Spleen (tissue), 11 donors: ENCODE data around the gene CINP. TPM values are rescaled to one million over a fixed set of nuclear protein-coding genes. Genes with fewer than 3 reads are reported as not detected.

Source experiments
- DNase-seq: peaks from one replicate; pipeline ENCODE4 v3.0.0-alpha.2; 2020
- H3K27ac ChIP-seq, 8 donors: fragments of 200-600 bp; sonication (generic) in 7 of 8; 1 replicate in 4 of 8; 2 replicates in 4 of 8; pipeline versions ENCODE4 v1.5.0 to v1.8.0; 2016 to 2021; ENCODE audit warnings: inconsistent platforms in 4 of 8, mild to moderate bottlenecking in 4 of 8, moderate library complexity in 1 of 8
- H3K27me3 ChIP-seq, 7 donors: fragments of 200-600 bp; sonication (generic) in 6 of 7; replicated peaks in 1 of 7; 1 replicate in 4 of 7; 2 replicates in 3 of 7; pipeline versions ENCODE4 v1.5.0 to v1.8.0; 2016 to 2021; ENCODE audit warnings: inconsistent platforms in 3 of 7, mild to moderate bottlenecking in 1 of 7
- H3K36me3 ChIP-seq, 6 donors: fragments of 200-600 bp; sonication (generic) in 5 of 6; 1 replicate in 4 of 6; 2 replicates in 2 of 6; pipeline versions ENCODE4 v1.5.0 to v1.8.0; 2016 to 2021; ENCODE audit warnings: inconsistent platforms in 2 of 6
- H3K4me1 ChIP-seq, 6 donors: fragments of 200-600 bp; sonication (generic) in 5 of 6; 1 replicate in 3 of 6; 2 replicates in 3 of 6; pipeline versions ENCODE4 v1.5.0 to v1.8.0; 2016 to 2021; ENCODE audit warnings: inconsistent platforms in 3 of 6
- H3K4me3 ChIP-seq, 8 donors: fragments of 200-600 bp; sonication (generic) in 7 of 8; 1 replicate in 4 of 8; 2 replicates in 4 of 8; pipeline versions ENCODE4 v1.5.0 to v1.8.0; 2016 to 2021; ENCODE audit warnings: inconsistent platforms in 4 of 8, mild to moderate bottlenecking in 4 of 8, moderate library complexity in 2 of 8
- H3K9me3 ChIP-seq, 8 donors: fragments of 200-600 bp; sonication (generic) in 7 of 8; 1 replicate in 4 of 8; 2 replicates in 4 of 8; pipeline versions ENCODE4 v1.5.0 to v1.8.0; 2016 to 2021; ENCODE audit warnings: inconsistent platforms in 4 of 8
- CTCF ChIP-seq, 11 experiments: fragments of 200-600 bp in 7 of 11; fragments of 450-650 bp in 4 of 11; sonication (generic) in 4 of 11; IDR thresholded peaks in 8 of 11; conservative IDR thresholded peaks in 3 of 11; 1 replicate in 7 of 11; 2 replicates in 4 of 11; pipeline versions ENCODE4 v1.4.0 to v1.8.0; 2016 to 2021; ENCODE audit warnings: antibody characterized with exemption in 11 of 11, inconsistent platforms in 4 of 11, mild to moderate bottlenecking in 1 of 11
- POLR2A ChIP-seq, 3 donors: fragments of 450-650 bp; IDR thresholded peaks; one replicate each; pipeline ENCODE4 v1.5.1; 2017; ENCODE audit warnings: antibody characterized with exemption in 3 of 3, mild to moderate bottlenecking in 1 of 3
- POLR2AphosphoS5 ChIP-seq, 3 donors: sonication (generic); formaldehyde crosslinking; IDR thresholded peaks; one replicate each; pipeline ENCODE4 v1.5.1; 2017; ENCODE audit warnings: antibody characterized with exemption in 3 of 3
- WGBS, 5 donors: extraction: QIAGEN DNeasy Blood & Tissue Kit in 3 of 5; methylation state at CpG; one replicate each; pipeline versions ENCODE4 v1.1.5 to v1.1.7; 2013 to 2018; 5-methylcytosine and 5-hydroxymethylcytosine counted together
- intact Hi-C: fragments of 100-400 bp; cut with DNase I; formaldehyde crosslinking; loops from one replicate; pipeline ENCODE4 v1.15.0; 2023; ENCODE audit warnings: low total_unique reads
- polyA plus RNA-seq, 3 donors: library from polyadenylated mRNA; stranded (reverse); fragments of 200-250 nt; gene quantifications; one replicate each; pipeline ENCODE4 v1.2.1, GENCODE V29; 2013
- total RNA-seq, 7 donors: library from RNA; depleted of rRNA in 3 of 7; stranded (reverse); fragments of >200 nt in 3 of 7; fragmentation: NEBNext Ultra II Directional in 4 of 7; extraction: Animal tissue kit (Norgen Biotek cat#: 25700) in 4 of 7; gene quantifications; one replicate each; pipeline versions ENCODE4 v1.1.0 to v1.2.1, GENCODE V29; 2016 to 2021
- donor health status: healthy with polysubstance abuse.
- donor health status: DM: no; HTN: no; CAD: no; lungs with moderate emphysema.
- donor health status: DM: no; HTN: no; CAD: no.
- donor health status: Bipolar disorder and iron deficiency.
- donor health status: healthy.
- donor health status: DM: no; HTN: no; CAD: no.
- donor health status: DM: yes; HTN: yes; CAD: no.

The CINP gene
- total and polyA plus RNA-seq, 10 donors, result 22.8 to 39.5 (median 29.1) TPM

DNA sequence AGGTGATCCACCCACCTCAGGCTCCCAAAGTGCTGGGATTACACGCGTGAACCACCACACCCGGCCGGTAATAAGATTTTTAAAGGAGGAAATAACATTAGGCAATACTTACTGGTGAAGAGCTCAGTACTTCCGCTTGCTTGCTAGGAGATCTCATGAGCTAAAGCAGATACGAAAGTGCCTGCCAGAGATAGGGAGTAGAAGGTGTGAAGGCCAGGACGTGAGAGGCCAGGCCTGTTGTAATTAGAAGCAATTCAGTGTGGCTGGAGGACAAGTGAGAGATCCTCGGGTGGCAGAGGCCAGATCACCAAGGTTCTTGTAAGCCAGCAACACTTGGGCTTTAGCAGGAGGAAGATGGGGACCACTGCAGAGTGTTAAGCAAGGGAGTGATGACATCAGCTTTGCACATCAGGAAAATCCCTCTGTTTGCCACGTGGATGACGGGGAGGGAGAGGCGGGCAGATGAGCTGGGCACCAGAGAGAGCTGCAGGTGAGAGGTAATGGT is 7.7 kb upstream of the CINP start:
- intact Hi-C loops, result no loop called here
- Histone ChIP-seq H3K27ac (peak overlapping the region in 7 of 8 donors; percentile 67 to 89 (median 83)), H3K9me3 (no peaks in the 10 kb centered on the region), H3K27me3 (no peaks in the 10 kb centered on the region), H3K4me3 (peak overlapping the region in 2 of 8 donors; percentile 2 to 47), H3K4me1 (peaks cover 0 to 46% (median 8%) of the 10 kb centered on the region in 6 donors), H3K36me3 (peaks cover 0 to 9% (median 0%) of the 10 kb centered on the region in 6 donors)
- 40 to 75% (median 65%) methylated on average over 11 of the region's 11 CpGs for WGBS, 5 donors
- TF ChIP-seq POLR2AphosphoS5 (IDR thresholded peaks at IDR 0.05), result peak in 2 of 3 donors; percentile 24 to 44
- TF ChIP-seq CTCF (IDR thresholded peaks at IDR 0.05 in 8 of 11, conservative IDR thresholded peaks at IDR 0.05 in 3 of 11), result no peak
- DNase-seq, result peak; percentile 78

GRCh38 chr14:102363182-102363943 is 673 bp upstream of the CINP start:
- TF ChIP-seq POLR2AphosphoS5 (IDR thresholded peaks at IDR 0.05), result no peak
- intact Hi-C loops, result no loop called here
- no peak for DNase-seq
- no peaks in the 10 kb centered on the region for H3K9me3 ChIP-seq
- peak overlapping the region; percentile 87 to 99 (median 93) for H3K27ac ChIP-seq
- 4 to 13% (median 6%) methylated on average over 18 to 53 of the region's 53 CpGs for WGBS, 5 donors
- H3K4me1 ChIP-seq, result peaks cover 19 to 51% (median 35%) of the 10 kb centered on the region in 6 donors
- H3K4me3 ChIP-seq, result peak overlapping the region; percentile 63 to 94 (median 90)
- H3K27me3 ChIP-seq, result no peaks in the 10 kb centered on the region
- peaks cover 0 to 20% (median 8%) of the 10 kb centered on the region in 6 donors for H3K36me3 ChIP-seq

DNA sequence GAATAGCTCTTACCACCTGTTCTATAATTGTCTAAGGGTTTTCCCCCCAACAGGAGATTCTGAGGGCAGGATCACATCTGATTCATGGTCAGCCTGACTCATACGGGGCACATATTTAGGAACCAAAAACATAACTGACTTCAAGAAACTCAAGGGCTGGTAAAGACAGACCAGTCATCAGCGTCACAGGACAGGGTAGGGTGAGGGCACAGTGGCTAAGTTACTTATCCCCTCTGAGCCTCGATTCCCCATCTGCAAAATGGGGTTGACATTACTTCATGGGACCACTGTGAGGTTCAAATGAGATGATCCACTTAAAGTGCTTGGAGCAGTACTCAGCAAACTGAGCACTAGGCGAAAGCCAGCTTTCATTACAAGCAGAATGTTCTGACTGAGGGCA is 606 bp downstream of the CINP start:
- no peaks in the 10 kb centered on the region for H3K9me3 ChIP-seq
- TF ChIP-seq POLR2A (IDR thresholded peaks at IDR 0.05) (no peak), POLR2AphosphoS5 (IDR thresholded peaks at IDR 0.05) (no peak), CTCF (IDR thresholded peaks at IDR 0.05 in 8 of 11, conservative IDR thresholded peaks at IDR 0.05 in 3 of 11) (no peak)
- intact Hi-C loops, result no loop called here
- H3K27ac ChIP-seq, result peak overlapping the region; percentile 87 to 99 (median 93)
- H3K4me3 ChIP-seq, result peak overlapping the region; percentile 63 to 94 (median 90)
- DNase-seq, result no peak
- peaks cover 0 to 33% (median 19%) of the 10 kb centered on the region in 6 donors for H3K36me3 ChIP-seq
- WGBS, 5 donors, result 17 to 26% (median 24%) methylated on average over 4 of the region's 4 CpGs
- no peaks in the 10 kb centered on the region for H3K27me3 ChIP-seq
- peaks cover 19 to 41% (median 33%) of the 10 kb centered on the region in 6 donors for H3K4me1 ChIP-seq

DNA sequence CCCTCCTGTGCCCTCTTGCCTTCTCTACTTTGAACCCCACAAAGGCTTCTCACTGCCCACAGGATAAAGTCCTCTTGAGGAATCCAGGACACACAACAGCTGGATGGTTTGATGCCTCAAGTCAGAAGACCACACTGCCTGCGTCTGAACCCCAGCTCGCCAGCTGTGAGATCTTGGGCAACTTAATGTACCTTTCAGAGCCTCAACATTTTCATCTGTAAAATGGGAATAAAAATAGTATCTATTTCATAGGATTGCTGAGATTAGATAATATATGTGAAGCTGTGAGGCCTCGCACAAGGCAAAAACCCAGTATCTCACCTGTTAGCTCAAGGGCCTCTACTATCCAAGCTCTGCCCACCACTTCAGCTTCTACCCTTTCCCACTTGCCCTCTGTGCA is 2.3 kb downstream of the CINP start:
- no peak for DNase-seq
- peaks cover 0 to 49% (median 34%) of the 10 kb centered on the region in 6 donors for H3K36me3 ChIP-seq
- H3K4me3 ChIP-seq, result no peak overlapping the region
- H3K27me3 ChIP-seq, result no peaks in the 10 kb centered on the region
- no peak for TF ChIP-seq POLR2A (IDR thresholded peaks at IDR 0.05)
- no peak for TF ChIP-seq POLR2AphosphoS5 (IDR thresholded peaks at IDR 0.05)
- TF ChIP-seq CTCF (IDR thresholded peaks at IDR 0.05 in 8 of 11, conservative IDR thresholded peaks at IDR 0.05 in 3 of 11), result no peak
- peaks cover 19 to 38% (median 33%) of the 10 kb centered on the region in 6 donors for H3K4me1 ChIP-seq
- WGBS, 5 donors, result 94 to 98% (median 97%) methylated on average over 3 of the region's 3 CpGs
- intact Hi-C loops, result no loop called here
- H3K27ac ChIP-seq, result no peak overlapping the region
- no peaks in the 10 kb centered on the region for H3K9me3 ChIP-seq
